ENCODE measurements around the gene ELF5.

ELF5 gene

DNA sequence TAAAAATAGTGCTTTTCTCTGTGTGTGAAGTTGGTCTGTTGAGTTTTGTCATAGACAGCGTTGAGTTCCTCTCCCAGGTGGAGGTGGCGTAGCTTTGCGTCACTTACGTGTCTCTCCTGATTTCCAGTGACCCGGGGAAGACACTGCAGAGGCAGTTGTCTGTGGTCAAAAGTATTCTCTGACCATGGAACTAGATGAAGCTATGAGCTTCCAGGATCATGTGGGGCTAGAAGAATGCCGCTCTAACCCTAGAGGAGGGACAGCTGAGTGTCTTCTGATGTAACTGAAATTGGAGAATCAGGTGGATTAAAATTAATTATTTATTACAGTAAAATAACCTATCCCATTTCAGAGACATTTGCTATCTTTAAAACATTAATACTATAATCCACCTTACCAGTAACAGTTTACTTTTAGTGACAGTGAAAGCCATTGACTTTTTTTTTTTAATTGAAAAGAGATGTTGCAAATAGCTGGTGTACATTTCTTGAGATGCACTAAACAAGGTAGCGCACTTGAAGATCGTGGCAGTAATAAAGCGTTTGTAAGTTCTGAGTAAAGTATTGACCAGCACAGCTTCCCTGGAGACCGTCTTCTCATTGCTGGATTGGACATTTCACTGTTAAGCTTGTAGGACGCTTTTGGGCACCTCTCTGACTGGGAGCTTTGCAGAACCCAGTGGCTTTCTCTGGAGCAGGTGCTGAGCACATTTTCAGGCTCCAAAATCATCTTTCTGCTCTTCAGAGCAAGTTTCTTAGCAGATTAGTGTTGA lies 65.2 kb downstream of the ELF5 start:
- DNase-seq = no peak

- DNase-seq = no peak
Measured at GRCh38 chr11:34447044-34447443, 66.5 kb downstream of the ELF5 start.

DNA sequence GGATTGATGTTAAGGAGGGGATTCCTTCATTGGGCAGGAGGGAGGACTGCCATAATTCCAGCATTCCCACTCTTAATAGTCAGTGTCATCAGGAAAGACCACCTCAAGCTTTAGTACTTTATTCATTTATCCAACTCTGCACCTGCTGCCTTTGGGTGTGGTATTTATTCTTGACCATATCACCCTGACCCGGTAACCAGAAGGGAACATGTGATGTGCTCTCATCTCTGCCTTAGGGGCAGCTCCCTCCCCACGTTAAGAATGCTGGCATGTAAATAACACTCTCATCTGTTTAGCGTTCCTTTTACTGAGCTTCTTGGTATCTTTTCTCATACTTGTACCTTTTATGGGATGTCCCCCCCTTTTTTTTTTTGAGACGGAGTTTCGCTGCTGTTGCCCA lies 67.2 kb downstream of the ELF5 start:
- DNase-seq = no peak

- DNase-seq = no peak
Measured at GRCh38 chr11:34445956-34446355, 67.6 kb downstream of the ELF5 start.

DNA sequence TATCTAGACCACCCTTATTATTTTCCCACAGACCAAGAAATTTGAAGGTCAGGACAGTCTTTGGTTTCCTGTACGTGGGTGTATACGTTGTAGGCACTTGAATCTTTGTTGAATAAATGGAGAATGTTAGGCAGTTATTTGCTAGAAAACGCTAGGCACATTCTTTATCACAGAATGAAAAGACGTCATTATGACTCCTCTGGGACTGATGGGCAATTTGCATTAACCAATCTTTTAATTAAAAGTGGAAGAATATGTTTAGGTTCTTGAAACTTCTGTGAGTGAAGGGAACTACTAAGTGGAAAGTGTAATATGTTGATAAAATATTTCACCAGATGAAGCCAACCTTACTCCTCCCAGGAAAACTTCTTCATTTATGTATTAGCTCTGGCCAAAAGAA lies 69.2 kb downstream of the ELF5 start:
- DNase-seq = no peak

- DNase-seq = no peak
Measured at GRCh38 chr11:34443136-34443535, 70.5 kb downstream of the ELF5 start.

DNA sequence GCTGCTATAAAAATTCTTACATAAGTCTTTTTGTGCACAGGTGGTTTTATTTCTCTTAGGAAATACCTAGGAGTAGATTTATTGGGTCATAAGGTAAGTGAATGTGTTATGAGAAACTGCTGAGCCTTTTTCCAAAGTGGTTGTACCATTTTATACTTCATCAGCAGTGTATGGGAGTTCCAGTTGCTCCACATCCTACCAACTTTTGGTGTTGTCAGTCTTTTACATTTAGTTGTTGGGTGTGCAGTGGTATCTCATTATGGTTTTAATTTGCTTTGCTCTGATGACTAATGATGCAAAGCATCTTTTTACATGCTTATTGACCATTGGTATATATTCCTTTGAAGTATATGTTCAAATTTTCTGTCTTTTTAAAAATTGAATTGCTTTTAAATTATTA lies 71.8 kb downstream of the ELF5 start:
- DNase-seq = no peak

DNA sequence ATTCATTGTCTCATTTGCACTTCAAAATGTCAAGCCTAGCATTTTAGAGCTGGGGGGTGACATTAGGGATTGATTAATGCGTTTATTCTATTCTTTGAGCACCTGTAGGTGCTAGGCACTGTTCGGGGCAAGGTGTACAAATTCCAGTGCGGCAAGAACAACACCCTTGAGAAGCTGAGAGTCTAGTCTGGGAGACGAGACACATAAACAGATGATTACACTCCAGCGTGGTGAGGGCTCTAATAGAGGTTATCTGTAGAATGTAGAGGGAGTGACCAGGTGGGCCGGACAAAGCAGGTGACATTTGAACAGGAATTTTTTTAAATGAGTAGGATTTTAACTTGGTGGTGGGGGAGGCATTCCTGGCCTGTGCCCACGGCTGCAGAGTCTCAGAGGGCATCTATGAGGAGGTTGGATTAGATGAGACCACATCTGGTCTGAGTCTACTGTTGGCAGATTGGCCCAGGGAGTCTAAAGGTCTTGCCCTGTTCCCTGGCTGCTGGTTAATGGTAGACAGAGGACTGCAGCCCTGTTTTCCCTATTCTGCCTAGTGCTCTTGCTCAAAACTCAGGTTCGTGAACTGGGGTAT lies 73.9 kb downstream of the ELF5 start:
- DNase-seq = no peak

DNA sequence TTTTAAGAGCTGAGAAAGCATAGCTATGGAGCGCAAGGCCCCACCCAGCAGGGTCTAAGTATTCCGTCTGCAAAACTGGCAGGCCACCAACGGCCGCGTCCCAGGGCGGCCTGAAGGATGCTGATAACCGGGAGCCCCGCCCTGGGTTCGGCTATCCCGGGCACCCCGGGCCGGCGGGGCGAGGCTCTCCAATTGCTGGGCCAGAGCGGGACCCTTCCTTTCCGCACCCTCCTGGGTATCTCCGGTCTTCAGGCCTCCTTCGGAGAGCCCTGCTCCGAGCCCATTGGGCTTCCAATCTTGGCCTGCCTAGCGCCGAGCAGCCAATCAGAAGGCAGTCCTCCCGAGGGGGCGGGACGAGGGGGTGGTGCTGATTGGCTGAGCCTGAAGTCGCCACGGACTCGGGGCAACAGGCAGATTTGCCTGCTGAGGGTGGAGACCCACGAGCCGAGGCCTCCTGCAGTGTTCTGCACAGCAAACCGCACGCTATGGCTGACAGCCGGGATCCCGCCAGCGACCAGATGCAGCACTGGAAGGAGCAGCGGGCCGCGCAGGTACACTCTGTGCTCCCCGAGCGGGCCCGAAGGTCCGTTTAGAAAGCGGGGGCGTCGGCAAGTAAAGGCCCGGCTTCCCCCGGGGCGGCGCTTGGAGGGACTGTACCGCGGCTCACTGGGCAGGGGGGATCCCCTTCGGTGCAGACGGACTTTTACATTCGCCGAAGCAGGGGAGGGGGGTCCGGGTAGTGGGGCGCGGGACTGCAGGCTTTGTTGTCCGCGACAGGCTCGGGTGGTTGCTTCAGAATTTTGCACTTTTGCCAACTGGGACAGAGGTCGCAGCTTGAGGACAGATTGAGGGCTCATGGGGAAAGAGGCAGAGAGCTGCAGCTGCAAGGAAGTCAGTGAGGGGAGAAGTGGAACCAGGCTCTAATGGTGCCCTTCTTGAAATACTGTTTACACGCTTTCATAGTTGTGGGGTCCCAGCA lies 74.8 kb downstream of the ELF5 start, which contains the start of gene CAT:
Gene CAT (plus strand): TSS at position 406 of the 979 bp plus-strand sequence. CDS start 80 bp downstream, at position 486.
- DNase-seq = peak; percentile 99

DNA sequence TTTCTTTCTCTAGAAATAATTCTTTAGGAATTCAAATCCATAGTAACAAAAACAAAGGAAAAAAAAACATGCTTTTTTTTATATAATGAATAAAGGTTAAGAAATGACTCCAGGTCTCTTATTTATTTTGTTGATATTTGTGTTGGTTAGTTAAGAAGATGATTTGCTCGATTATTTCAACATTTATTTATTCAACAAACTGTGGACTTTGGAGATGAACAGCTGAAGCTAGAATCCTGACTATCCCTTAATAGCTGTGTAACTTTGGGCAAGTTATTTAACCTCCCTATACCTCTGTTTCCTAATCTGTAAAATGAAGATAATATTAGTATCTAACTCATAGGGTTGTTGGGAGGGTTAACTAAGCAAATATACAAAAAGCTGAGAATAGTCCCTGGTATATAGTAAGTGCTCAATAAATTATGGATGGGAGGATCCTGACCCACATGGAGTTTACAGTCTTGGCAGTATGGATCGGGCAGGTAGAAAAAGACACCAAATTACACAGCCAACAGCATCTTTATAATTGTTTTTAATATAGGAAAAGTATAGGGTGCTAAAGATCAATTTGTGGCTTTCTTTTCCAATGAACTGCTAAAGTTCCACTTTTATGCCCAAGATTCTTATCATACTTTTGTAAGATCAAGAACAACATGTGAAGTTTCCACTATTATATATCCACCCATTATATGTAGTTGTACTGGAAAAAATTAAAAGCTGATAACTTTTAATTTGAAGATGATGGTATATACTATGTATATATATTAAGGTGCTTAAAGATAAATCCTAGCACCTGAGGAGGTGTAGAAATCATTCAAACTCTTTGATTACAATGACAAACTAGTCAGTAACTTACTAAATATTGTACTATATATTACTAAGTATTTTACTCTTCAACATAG lies 76.1 kb downstream of the ELF5 start:
- no peak for DNase-seq

- DNase-seq = no peak
Measured at GRCh38 chr11:34433899-34434298, 79.7 kb downstream of the ELF5 start.

DNA sequence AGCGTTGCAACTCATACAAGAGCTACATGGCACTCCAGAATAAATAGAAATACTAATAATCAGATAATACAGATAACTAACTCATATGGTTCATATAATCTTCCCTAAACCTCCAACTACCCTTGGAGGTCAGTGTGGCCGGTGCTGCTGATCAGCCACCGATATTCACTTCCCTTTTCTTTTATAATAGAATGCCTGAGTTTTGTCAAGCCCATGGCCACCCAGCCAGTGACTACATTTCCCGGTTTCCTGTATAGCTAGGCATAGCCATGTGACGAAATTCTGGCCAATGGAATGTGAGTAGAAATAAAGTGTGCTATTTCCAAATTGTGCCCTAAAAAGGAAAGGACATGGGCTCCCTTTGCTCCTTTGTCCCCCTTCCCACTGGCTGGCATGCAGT lies 80.8 kb downstream of the ELF5 start:
- DNase-seq = no peak

- no peak for DNase-seq
Measured at GRCh38 chr11:34431979-34432378, 81.6 kb downstream of the ELF5 start.
